Endothelial cell (in vitro differentiated cells): ENCODE measurements around the gene TNFRSF8. TPM values are rescaled to one million over a fixed set of nuclear protein-coding genes. Genes with fewer than 3 reads are reported as not detected.

Experiments used
- DNase-seq: peaks from one replicate; pipeline ENCODE4 v3.0.0; 2021; ENCODE audit warnings: low spot score
- H3K27ac Mint-ChIP-seq: one replicate; pipeline ENCODE4 v1.8.0; 2021; ENCODE audit warnings: mixed read lengths, inconsistent platforms; ENCODE audit not compliant: unreplicated experiment
- H3K27me3 Mint-ChIP-seq: one replicate; pipeline ENCODE4 v1.8.0; 2021; ENCODE audit warnings: mild to moderate bottlenecking, moderate library complexity, mixed read lengths, inconsistent platforms; ENCODE audit not compliant: unreplicated experiment
- H3K36me3 Mint-ChIP-seq: one replicate; pipeline ENCODE4 v1.8.0; 2021; ENCODE audit warnings: mild to moderate bottlenecking, low read depth, mixed read lengths, inconsistent platforms; ENCODE audit not compliant: unreplicated experiment
- H3K4me1 Mint-ChIP-seq: one replicate; pipeline ENCODE4 v1.8.0; 2021; ENCODE audit warnings: mild to moderate bottlenecking, mixed read lengths, inconsistent platforms; ENCODE audit not compliant: unreplicated experiment
- H3K4me3 Mint-ChIP-seq: one replicate; pipeline ENCODE4 v1.8.0; 2021; ENCODE audit warnings: mild to moderate bottlenecking, mixed read lengths, inconsistent platforms; ENCODE audit not compliant: unreplicated experiment
- H3K9me3 Mint-ChIP-seq: one replicate; pipeline ENCODE4 v1.8.0; 2021; ENCODE audit warnings: mixed read lengths, inconsistent platforms; ENCODE audit not compliant: unreplicated experiment
- total RNA-seq: library from RNA; stranded (reverse); fragmentation: NEBNext Ultra II Directional; extraction: Animal tissue kit (Norgen Biotek cat#: 25700); gene quantifications from one replicate; pipeline ENCODE4 v1.2.1, GENCODE V29; 2021; ENCODE audit not compliant: unreplicated experiment
- TF ChIP-seq, protein P1 (sequence below): fragments of 200-600 bp; sonication (generic); IDR thresholded peaks from one replicate; pipeline ENCODE4 v1.5.0; 2021; ENCODE audit warnings: antibody characterized with exemption; ENCODE audit not compliant: unreplicated experiment

Gene TNFRSF8
- total RNA-seq, 1 donor from 2014 or later, result 1.9 TPM

DNA sequence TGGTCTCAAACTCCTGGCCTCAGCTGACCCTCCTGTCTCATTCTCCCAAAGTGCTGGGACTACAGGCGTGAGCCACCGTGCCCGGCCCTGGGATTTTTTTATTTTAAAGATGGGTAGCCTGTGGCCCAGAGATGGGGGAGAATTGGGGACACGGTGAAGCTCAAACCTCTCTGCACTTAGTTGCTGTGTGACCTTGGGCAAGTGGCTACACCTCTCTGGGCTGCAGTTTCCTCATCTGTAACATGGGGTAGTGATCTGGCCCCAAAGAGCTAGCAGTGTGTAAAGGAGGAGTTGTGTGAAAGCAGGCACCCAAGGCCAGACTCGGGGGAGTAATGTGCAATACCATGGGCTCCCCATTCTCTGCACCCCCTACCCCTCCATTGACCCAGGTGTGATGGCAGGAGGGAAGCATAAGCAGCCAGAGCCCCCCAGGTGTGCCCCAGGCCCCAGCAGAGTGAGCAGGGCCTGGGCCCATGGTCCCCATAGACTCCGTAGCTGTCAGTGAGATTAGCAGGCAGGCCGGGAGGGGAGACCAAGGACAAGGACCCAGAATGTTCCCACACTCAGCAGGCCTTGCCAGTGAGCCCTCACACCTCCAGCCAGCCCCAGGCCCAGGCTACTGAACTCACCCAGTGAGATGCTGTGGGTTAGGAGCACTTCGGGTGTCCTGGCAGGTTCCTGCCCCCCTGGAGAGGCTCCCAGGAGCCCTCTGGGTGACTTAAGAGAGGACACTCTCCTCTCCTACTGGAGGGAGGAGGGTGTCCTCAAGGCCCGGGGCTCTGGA, 17.9 kb downstream of the TNFRSF8 start:
- H3K27me3 Mint-ChIP-seq, result peaks cover 7% of the 10 kb centered on the region
- no peak for DNase-seq
- TF ChIP-seq, protein P1, sequence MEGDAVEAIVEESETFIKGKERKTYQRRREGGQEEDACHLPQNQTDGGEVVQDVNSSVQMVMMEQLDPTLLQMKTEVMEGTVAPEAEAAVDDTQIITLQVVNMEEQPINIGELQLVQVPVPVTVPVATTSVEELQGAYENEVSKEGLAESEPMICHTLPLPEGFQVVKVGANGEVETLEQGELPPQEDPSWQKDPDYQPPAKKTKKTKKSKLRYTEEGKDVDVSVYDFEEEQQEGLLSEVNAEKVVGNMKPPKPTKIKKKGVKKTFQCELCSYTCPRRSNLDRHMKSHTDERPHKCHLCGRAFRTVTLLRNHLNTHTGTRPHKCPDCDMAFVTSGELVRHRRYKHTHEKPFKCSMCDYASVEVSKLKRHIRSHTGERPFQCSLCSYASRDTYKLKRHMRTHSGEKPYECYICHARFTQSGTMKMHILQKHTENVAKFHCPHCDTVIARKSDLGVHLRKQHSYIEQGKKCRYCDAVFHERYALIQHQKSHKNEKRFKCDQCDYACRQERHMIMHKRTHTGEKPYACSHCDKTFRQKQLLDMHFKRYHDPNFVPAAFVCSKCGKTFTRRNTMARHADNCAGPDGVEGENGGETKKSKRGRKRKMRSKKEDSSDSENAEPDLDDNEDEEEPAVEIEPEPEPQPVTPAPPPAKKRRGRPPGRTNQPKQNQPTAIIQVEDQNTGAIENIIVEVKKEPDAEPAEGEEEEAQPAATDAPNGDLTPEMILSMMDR, result no peak

DNA sequence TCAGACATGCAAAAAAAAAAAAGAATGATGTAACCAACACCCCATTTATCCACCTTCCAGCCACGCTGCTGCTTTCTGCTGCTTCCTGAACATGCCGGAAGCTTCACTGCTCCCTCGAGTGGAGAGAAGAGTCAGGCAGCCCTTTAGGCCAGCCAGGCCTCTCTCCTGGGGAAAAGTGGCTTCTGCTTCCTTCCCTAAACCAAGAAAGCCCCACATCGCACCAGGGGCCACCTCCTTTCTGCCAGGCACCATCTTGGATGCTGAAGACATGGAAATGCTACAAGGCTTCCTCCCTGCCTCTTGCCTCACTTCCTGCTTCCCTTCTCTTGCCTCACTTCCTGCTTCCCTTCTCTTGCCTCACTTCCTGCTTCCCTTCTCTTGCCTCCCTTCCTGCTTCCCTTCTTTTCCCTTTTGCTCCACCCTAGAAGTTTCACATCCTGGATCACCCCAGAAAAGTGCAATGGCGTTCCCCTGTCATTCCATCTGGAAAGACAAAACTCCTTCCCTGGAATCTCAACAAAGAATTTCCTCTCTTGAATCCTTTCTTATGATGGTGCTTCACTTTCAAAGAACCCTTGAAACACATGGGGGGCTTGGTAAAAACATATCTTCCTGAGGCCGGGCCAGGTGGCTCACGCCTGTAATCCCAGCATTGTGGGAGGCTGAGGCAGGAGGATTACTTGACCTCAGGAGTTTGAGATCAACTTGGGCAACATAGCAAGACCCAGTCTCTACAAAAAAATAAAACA, 18.7 kb downstream of the TNFRSF8 start:
- Mint-ChIP-seq H3K9me3 (peaks cover 6% of the 10 kb centered on the region), H3K27me3 (peaks cover 7% of the 10 kb centered on the region), H3K36me3 (peaks cover 14% of the 10 kb centered on the region), H3K4me3 (no peak overlapping the region), H3K4me1 (peaks cover 6% of the 10 kb centered on the region), H3K27ac (peak overlapping the region; percentile 79)
- no peak for DNase-seq
- TF ChIP-seq, protein P1, result no peak

More for the DNA sequence above, 17.9 kb downstream of the TNFRSF8 start:
- Mint-ChIP-seq H3K27ac (no peak overlapping the region), H3K4me1 (peaks cover 6% of the 10 kb centered on the region), H3K9me3 (peaks cover 6% of the 10 kb centered on the region), H3K36me3 (peaks cover 14% of the 10 kb centered on the region), H3K4me3 (no peak overlapping the region)

DNA sequence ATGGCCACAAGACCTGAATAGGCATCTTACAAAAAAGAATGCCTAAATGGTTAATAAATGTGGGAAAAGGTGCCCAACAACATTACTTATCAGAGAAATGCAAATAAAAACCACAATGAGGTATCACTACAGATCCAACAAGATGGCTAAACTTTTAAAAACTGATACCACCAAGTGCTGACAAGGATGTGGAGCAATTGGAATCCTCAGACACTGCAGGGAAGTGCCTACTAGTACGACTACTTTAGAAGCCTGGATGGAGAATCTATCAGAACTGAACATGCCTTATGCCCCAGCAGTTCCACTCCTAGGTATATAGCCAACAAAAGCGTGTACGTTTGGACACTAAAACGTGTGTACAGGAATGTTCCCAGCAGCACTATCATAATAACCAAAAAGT, 19.9 kb downstream of the TNFRSF8 start:
- TF ChIP-seq, protein P1, result no peak
- Mint-ChIP-seq H3K4me3 (no peak overlapping the region), H3K27me3 (peaks cover 2% of the 10 kb centered on the region), H3K4me1 (peaks cover 6% of the 10 kb centered on the region), H3K27ac (no peak overlapping the region), H3K9me3 (peaks cover 6% of the 10 kb centered on the region), H3K36me3 (peaks cover 7% of the 10 kb centered on the region)
- DNase-seq, result no peak

DNA sequence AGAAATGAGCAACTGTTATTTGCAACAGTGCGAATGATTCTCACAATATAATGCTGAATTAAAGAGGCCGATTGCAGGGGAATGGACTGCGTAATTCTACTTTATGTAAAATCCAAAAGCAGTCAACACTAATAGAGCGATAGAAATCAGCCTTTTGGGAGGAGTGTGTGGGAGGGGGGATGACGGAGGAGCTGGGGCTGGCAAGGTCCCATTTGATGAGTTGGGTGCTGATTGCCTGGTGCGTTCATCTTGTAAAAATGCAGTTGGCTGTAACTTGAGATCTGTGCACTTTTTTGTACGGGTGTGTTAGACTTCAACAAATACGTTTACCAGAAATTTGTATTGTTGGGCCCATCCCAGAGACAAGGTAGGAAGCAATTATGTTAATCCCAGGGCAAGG, 20.7 kb downstream of the TNFRSF8 start:
- Mint-ChIP-seq H3K9me3 (peaks cover 6% of the 10 kb centered on the region), H3K27ac (no peak overlapping the region), H3K36me3 (peaks cover 7% of the 10 kb centered on the region), H3K4me1 (peaks cover 6% of the 10 kb centered on the region), H3K27me3 (peaks cover 2% of the 10 kb centered on the region), H3K4me3 (no peak overlapping the region)
- no peak for DNase-seq
- TF ChIP-seq, protein P1, result no peak
